Measurements from ENCODE around the gene OR52E1.

OR52E1 gene

DNA sequence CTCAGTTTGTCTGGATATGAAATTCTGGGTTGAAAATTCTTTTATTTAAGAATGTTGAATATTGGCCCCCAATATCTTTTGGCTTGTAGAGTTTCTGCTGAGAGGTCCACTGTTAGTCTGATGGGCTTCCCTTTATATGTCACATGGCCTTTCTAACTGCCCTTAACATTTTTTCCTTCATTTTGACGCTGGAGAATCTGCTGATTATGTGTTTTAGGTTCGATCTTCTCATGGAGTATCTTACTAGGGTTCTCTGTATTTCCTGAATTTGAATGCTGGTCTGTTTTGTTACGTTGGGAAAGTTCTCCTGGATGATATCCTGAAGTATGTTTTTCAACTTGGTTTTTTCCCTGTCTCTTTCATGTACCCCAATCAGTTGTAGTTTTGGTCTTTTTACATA, 46.0 kb downstream of the OR52E1 start:
- no peak for DNase-seq (ENCODE audit: low read depth in 3 of 3, low spot score in 1 of 3)

DNA sequence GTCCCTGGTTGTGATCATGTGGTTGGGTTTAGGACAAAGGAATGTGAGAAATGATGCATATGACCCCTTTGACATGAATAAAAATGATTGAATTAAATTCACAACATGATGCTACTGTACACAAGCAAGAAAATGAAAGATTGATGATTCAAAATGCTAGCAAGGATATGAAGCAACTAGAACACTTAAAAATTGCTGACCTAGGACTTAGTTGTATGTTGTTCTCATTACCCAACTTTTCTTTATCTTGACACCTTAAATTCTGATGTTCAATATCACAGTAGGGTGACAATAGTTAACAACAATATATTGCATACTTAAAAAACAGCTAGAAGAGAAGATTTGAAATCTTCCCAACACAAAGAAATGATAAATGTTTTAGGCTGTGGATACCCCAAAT, 48.2 kb downstream of the OR52E1 start:
- no peak for DNase-seq (ENCODE audit: low read depth in 3 of 3, low spot score in 1 of 3)

GRCh38 chr11:5118893-5119292, 49.5 kb downstream of the OR52E1 start:
- no peak for DNase-seq (ENCODE audit: low read depth in 3 of 3, low spot score in 1 of 3)
